Dendritic cell treated with granulocyte-macrophage colony-stimulating factor and Interleukin-4, amounts not matched to agents 40 ng/mL and 50 ng/mL, for 4 days (primary cell): ENCODE results near the gene BCS1L.
"Not testable (repeated sequence)": the region's sequence is repeated elsewhere in the genome, so short reads cannot be mapped to it uniquely, and the experiment has no call there.

Experiments used
- H3K27ac Mint-ChIP-seq: one replicate; pipeline ENCODE4 v1.8.0; 2022; ENCODE audit warnings: mild to moderate bottlenecking, mixed read lengths
- H3K27me3 Mint-ChIP-seq: one replicate; pipeline ENCODE4 v1.8.0; 2022; ENCODE audit warnings: mild to moderate bottlenecking, mixed read lengths
- H3K36me3 Mint-ChIP-seq: one replicate; pipeline ENCODE4 v1.8.0; 2022; ENCODE audit warnings: low read depth, mixed read lengths
- H3K4me1 Mint-ChIP-seq: one replicate; pipeline ENCODE4 v1.8.0; 2022; ENCODE audit warnings: low read depth, mixed read lengths
- H3K4me3 Mint-ChIP-seq: one replicate; pipeline ENCODE4 v1.8.0; 2022; ENCODE audit warnings: mild to moderate bottlenecking, moderate library complexity, mixed read lengths
- H3K9me3 Mint-ChIP-seq: one replicate; pipeline ENCODE4 v1.8.0; 2022; ENCODE audit warnings: mixed read lengths
- intact Hi-C: fragments of 100-400 bp; cut with micrococcal nuclease; formaldehyde crosslinking; loops from one replicate; pipeline ENCODE4 v1.15.0; 2022

The BCS1L gene

DNA sequence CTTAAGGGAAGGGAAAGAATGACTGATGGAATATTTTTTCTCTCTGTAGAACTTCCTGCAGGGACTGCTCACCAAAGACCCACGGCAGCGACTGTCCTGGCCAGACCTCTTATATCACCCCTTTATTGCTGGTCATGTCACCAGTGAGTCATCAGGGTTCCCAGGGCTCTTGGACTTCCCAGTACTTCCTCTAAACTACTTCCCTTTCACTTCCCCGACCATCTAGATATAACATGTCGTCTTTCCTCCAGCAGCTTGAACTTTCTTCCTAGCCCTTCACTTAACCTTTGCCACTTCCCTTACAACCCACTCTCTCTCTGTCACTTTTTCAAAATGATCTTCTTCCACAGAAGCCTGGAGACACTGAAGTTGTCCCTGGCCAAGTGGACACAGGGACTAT, 19.6 kb downstream of the BCS1L start:
- Mint-ChIP-seq H3K27ac (no peak overlapping the region), H3K27me3 (no peaks in the 10 kb centered on the region), H3K36me3 (peaks cover 11% of the 10 kb centered on the region), H3K4me3 (no peak overlapping the region), H3K4me1 (peaks cover 13% of the 10 kb centered on the region), H3K9me3 (no peaks in the 10 kb centered on the region)
- intact Hi-C loops, result no loop called here

DNA sequence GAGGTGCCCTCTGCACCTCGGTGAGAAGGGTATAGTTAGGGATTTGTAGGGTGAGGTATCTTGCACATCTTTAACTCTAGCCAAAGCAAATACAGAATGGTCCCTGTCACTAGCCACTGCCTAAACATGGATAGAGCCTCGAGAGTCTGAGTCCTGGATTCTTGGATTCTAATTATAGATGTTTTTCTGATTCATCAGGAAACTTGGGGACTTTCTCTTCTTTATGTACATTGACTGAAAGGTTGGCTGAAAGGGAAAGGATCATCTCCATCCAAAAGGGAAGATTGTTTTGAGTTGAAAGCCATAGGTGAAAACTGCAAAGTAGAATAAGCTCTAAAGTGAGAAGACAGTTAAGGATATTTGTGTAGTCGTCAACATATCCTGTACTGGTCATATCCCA, 20.6 kb downstream of the BCS1L start:
- no peaks in the 10 kb centered on the region for H3K9me3 Mint-ChIP-seq
- intact Hi-C loops, result no loop called here
- H3K27me3 Mint-ChIP-seq, result no peaks in the 10 kb centered on the region
- H3K4me1 Mint-ChIP-seq, result peaks cover 13% of the 10 kb centered on the region
- H3K27ac Mint-ChIP-seq, result no peak overlapping the region
- peaks cover 11% of the 10 kb centered on the region for H3K36me3 Mint-ChIP-seq
- H3K4me3 Mint-ChIP-seq, result no peak overlapping the region

DNA sequence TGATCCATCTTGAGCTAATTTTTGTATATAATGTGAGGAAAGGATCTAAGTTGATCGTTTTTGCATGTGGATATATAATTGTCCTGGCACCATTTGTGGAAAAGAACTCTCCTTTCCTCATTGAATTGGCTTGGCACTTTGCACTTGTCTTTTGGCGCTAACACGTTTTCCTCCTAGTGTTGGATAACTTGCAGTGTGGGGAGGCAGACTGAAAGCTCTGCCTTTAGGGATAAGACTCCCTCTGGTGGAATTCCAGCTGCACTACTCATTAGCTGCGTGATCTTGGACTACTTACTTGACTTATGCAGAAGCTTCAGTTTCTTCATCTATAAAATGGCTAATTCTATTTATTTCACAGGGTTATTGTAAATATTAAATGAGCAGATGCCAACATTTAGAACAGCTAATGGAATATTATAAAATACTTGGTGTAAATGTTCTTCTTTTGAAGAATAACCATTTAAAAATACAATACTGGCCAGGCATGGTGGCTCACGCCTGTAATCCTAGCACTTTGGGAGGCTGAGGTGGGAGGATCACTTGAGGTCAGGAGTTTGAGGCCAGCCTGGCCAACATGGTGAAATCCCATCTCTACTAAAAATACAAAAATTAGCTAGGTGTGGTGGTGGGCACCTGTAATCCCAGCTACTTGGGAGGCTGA, 28.0 kb downstream of the BCS1L start:
- H3K36me3 Mint-ChIP-seq, result peaks cover 12% of the 10 kb centered on the region
- H3K27ac Mint-ChIP-seq, H3K4me1 Mint-ChIP-seq, H3K27me3 Mint-ChIP-seq, intact Hi-C loops, H3K9me3 Mint-ChIP-seq, H3K4me3 Mint-ChIP-seq: not testable (repeated sequence)

DNA sequence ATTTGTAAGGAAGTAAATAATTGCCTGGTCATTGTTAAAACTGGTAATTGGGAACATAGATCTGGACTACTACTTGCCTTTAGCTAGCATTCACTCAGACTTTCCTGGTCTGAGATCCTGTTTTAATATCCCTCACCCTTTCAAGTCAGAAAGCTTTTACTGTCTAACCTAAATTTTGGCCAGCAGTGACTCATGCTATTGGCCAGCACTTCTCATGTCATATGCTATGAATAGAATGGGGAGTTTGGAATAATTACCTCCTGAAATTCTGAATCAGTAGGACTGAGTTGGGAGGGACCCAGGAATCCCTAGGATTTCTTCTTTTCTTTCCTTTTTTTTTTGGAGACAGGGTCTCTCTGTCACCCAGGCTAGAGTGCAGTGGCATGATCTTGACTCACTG, 31.8 kb downstream of the BCS1L start:
- H3K27me3 Mint-ChIP-seq, result no peaks in the 10 kb centered on the region
- H3K36me3 Mint-ChIP-seq, result peaks cover 29% of the 10 kb centered on the region
- H3K27ac Mint-ChIP-seq, result no peak overlapping the region
- intact Hi-C loops, result no loop called here
- no peak overlapping the region for H3K4me3 Mint-ChIP-seq
- no peaks in the 10 kb centered on the region for H3K9me3 Mint-ChIP-seq
- no peaks in the 10 kb centered on the region for H3K4me1 Mint-ChIP-seq

DNA sequence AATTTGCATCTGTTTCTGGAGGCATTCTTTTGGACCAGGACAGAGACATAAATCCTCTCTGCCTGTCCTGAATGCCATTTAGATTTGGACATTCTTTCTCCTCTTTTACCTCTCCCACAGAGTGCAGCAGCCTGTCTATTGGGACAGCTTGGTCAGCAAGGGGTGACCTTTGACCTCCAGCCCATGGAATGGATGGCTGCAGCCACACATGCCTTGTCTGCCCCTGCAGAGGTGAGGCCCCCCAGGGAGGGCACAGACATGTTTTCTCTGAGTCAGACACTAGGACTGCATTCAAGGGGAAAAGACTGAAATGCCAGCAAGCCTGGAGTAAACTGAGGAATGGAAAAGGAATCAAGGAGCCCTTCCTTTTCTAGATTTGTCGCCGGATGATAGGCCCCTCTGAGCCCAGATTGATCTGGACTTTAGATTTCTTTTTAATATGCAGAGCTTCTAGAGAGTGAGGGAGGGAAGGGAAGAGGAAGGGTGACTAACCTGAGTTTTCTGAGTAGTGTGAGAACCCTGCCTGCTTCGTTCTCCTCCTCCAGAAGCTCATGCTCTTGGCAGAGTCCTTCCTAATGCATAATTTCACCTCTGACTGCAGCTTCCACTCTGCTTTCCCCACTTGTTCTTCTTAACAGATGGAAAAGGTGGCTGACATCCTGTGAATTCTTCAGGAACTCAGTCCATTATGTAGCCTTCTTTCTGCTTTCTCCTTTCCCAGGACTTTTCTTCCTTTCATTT, 35.1 kb downstream of the BCS1L start:
- Mint-ChIP-seq H3K4me3 (no peak overlapping the region), H3K27ac (no peak overlapping the region), H3K4me1 (peaks cover 5% of the 10 kb centered on the region), H3K36me3 (peaks cover 34% of the 10 kb centered on the region), H3K27me3 (no peaks in the 10 kb centered on the region), H3K9me3 (no peaks in the 10 kb centered on the region)
- intact Hi-C loops, result no loop called here

DNA sequence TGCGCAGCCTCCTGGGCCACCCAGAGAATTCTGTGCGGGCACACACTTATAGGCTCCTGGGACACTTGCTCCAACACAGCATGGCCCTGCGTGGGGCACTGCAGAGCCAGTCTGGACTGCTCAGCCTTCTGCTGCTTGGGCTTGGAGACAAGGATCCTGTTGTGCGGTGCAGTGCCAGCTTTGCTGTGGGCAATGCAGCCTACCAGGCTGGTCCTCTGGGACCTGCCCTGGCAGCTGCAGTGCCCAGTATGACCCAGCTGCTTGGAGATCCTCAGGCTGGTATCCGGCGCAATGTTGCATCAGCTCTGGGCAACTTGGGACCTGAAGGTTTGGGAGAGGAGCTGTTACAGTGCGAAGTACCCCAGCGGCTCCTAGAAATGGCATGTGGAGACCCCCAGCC, 39.4 kb downstream of the BCS1L start:
- no peak overlapping the region for H3K27ac Mint-ChIP-seq
- H3K9me3 Mint-ChIP-seq, result no peaks in the 10 kb centered on the region
- intact Hi-C loops, result no loop called here
- H3K4me1 Mint-ChIP-seq, result peaks cover 9% of the 10 kb centered on the region
- no peaks in the 10 kb centered on the region for H3K27me3 Mint-ChIP-seq
- no peak overlapping the region for H3K4me3 Mint-ChIP-seq
- H3K36me3 Mint-ChIP-seq, result peaks cover 10% of the 10 kb centered on the region

DNA sequence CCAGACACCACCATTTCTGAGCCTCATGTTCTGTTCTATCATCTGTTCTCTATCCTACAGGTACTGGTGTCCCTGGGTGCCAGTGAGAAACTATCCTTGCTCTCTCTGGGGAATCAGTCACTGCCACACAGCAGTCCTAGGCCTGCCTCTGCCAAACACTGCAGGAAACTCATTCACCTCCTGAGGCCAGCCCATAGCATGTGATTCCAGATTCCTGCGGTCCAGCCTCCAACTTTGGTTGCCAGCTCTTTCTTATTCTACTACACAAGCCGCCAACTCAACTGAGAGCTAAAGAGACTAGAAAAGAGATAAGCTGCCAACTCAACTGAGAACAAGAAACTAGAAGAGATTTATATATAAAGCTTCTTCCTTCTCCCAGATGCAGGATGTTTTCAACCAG, 42.3 kb downstream of the BCS1L start:
- intact Hi-C loops, result no loop called here
- H3K4me3 Mint-ChIP-seq, result no peak overlapping the region
- H3K27me3 Mint-ChIP-seq, result peaks cover 3% of the 10 kb centered on the region
- H3K36me3 Mint-ChIP-seq, result peaks cover 6% of the 10 kb centered on the region
- H3K9me3 Mint-ChIP-seq, result no peaks in the 10 kb centered on the region
- no peak overlapping the region for H3K27ac Mint-ChIP-seq
- H3K4me1 Mint-ChIP-seq, result peaks cover 9% of the 10 kb centered on the region

DNA sequence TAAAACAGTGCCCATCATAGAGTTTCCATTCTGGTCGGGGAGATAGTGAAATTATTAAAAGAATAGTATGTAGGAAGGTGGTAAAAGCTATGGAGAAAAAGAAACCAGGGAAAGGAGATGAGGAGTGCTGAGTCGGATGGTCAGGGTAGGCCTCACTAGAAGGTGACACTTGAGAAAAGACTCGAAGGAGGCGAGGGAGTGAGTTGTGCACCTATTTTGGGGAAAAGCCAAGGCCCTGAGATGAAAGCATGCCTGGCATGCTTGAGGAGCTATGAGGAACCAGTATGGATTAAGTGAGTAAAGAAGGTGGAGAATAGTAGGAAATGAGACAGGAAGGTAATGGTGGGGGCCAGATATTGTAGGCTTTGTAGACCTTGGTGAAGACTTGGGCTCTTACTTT, 43.9 kb downstream of the BCS1L start:
- peaks cover 5% of the 10 kb centered on the region for H3K36me3 Mint-ChIP-seq
- intact Hi-C loops, result no loop called here
- H3K27ac Mint-ChIP-seq, result no peak overlapping the region
- no peaks in the 10 kb centered on the region for H3K9me3 Mint-ChIP-seq
- peaks cover 9% of the 10 kb centered on the region for H3K4me1 Mint-ChIP-seq
- H3K27me3 Mint-ChIP-seq, result peaks cover 5% of the 10 kb centered on the region
- no peak overlapping the region for H3K4me3 Mint-ChIP-seq

DNA sequence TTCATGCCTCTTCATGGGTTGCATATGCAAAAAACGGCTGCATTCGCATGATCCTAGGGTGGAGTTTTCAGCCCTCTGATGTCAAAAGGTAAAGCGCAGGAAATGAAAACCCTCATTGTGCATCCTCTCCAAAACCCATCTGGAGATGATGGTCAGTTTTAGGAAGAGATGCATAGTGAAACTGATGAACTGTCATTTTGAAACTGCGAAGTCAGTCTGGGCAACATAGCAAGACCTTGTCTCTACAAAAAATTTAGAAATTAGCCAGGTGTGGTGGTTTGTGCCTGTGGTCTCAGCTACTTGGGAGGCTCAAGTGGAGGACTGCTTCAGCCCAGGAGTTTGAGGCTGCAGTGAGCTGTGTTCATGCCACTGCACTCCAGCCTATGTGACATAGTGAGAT, 48.6 kb downstream of the BCS1L start:
- Mint-ChIP-seq H3K9me3 (no peaks in the 10 kb centered on the region), H3K4me3 (no peak overlapping the region), H3K27ac (no peak overlapping the region), H3K4me1 (peaks cover 9% of the 10 kb centered on the region), H3K36me3 (peaks cover 6% of the 10 kb centered on the region), H3K27me3 (peaks cover 5% of the 10 kb centered on the region)
- intact Hi-C loops, result no loop called here

DNA sequence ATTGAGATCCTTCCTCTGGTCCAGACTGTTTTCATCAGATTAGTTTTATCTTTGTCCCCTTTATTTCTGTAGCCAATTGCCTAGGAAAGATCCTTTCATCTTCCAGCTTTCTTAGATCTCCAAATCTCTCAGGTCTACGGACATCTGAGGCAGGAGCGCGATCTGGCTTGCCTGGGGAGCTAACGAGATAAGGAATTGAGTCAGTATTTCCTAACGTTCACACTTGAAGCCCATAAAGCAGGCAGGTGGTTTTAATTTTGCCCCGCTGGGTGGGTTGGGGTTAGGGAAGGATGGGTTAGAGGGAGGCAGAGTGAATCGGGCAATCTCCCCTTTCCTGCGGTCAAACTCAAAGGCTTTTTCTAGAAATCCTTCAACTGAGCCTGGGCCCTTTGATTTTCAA, 50.4 kb downstream of the BCS1L start:
- Mint-ChIP-seq H3K36me3 (peaks cover 6% of the 10 kb centered on the region), H3K27ac (peak overlapping the region; percentile 93), H3K9me3 (no peaks in the 10 kb centered on the region), H3K4me3 (peak overlapping the region; percentile 84), H3K4me1 (peaks cover 18% of the 10 kb centered on the region), H3K27me3 (peaks cover 5% of the 10 kb centered on the region)
- intact Hi-C loops, result loop anchor here (1.0 to 5.0 kb wide), 4 partner anchors 35 to 137 kb away; partner anchors contain the start of genes BCS1L, RNF25, STK36 and ZNF142

DNA sequence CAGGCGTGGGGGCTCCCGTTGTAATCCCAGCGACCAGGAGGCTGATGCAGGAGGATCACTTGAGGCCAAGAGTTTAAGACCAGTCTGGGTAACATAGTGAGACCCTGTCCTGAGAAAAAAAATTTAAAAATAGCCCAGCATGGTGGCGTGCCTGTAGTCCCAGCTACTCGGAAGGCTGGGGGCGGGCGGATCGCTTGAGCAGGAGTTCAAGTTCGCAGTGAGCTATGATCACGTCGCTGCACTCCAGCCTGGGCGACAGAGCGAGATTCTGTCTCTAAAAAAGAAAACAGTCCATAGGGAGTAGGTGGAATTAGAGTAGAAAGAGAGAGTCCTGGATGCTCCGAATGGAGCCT, 50.8 kb downstream of the BCS1L start:
- peaks cover 18% of the 10 kb centered on the region for H3K4me1 Mint-ChIP-seq
- peak overlapping the region; percentile 93 for H3K27ac Mint-ChIP-seq
- H3K4me3 Mint-ChIP-seq, result peak overlapping the region; percentile 84
- H3K36me3 Mint-ChIP-seq, result peaks cover 6% of the 10 kb centered on the region
- peaks cover 5% of the 10 kb centered on the region for H3K27me3 Mint-ChIP-seq
- no peaks in the 10 kb centered on the region for H3K9me3 Mint-ChIP-seq
- intact Hi-C loops, result loop anchor here (1.0 to 5.0 kb wide), 4 partner anchors 34 to 137 kb away; partner anchors contain the start of genes BCS1L, RNF25, STK36 and ZNF142

DNA sequence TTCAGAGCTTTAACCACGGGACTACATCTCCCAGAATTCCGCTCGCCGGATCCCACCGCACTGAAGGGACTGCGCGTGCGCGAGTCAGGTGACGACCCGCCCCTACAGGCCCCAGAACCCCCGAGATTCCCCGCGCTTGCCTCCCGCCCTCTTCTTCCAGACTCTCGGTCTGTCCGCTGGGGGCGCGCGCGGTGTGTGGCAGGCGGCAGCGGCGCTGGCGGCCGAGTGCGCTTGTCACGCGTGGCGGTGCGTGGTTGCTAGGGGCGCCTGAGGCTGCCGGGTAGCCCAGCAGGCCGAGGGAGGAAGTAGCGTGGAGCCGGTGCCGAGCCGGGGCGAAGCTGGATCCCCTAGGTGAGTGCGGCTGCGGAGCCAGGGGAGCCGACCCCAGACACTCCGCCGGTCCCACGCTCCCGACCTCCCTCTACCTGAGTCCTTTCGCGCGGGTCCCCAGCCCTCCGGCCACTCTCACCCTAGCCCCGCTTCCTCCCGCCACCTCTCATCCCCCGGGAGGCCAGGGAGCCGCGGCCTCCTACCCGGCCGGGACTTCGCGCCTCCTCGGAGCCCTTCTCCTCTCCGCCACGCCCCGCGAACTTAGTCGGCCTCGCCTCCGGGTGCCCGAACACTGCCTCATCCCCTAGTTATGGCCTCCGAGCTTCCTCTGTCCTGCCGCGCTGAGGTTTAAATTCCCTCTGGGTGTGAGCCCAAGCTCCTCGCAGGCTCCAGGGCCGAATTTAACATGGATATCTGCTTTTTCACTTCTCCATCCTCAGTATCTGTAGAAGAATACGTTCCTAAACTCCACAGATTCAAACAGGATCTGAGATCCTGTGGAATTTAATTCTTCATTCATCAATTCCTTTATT, 51.4 kb downstream of the BCS1L start, which contains the start of gene TTLL4:
Gene TTLL4, plus strand, starts transcription at position 149 of the 863 bp plus-strand sequence. CDS start 26,842 bp downstream, outside the sequence.
- Mint-ChIP-seq H3K27me3 (peaks cover 4% of the 10 kb centered on the region), H3K9me3 (no peaks in the 10 kb centered on the region), H3K4me1 (peaks cover 18% of the 10 kb centered on the region), H3K4me3 (peak within 1 kb of the TSS; percentile 84), H3K27ac (peak within 1 kb of the TSS; percentile 93), H3K36me3 (peaks cover 9% of the 10 kb centered on the region)
- intact Hi-C loops, result loop anchor here (1.0 to 5.0 kb wide), 4 partner anchors 34 to 136 kb away; partner anchors contain the start of genes BCS1L, RNF25, STK36 and ZNF142

DNA sequence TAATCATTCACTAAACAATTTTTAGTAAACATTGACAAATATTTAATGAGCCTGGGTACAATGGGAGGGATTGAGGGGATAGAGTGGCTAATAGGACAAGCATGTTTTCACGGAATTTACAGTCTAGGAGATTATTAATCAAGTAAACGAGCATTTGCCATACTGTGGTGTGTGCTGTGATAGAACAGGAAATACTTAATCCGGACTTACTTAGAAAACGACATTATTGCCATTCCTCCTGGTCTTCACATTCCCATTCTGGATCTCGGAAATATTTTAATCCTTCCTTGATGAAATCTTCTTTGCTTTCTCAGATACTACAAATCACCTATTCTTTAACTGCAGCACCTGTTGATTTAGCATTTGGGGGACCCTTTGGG, 52.1 kb downstream of the BCS1L start:
- Mint-ChIP-seq H3K27me3 (peaks cover 1% of the 10 kb centered on the region), H3K9me3 (no peaks in the 10 kb centered on the region), H3K27ac (peak overlapping the region; percentile 93), H3K36me3 (peaks cover 14% of the 10 kb centered on the region), H3K4me1 (peaks cover 18% of the 10 kb centered on the region), H3K4me3 (peak overlapping the region; percentile 84)
- intact Hi-C loops, result loop anchor here (2.0 to 5.0 kb wide), 3 partner anchors 33 to 136 kb away; partner anchors contain the start of genes RNF25 and STK36
